Neural crest cell (in vitro differentiated cells): ENCODE data around the gene MTRR. TPM values are rescaled to one million over a fixed set of nuclear protein-coding genes. Genes with fewer than 3 reads are reported as not detected.

ENCODE experiments used
- DNase-seq: peaks from one replicate; pipeline ENCODE4 v3.0.0; 2021; ENCODE audit warnings: low read depth, mixed read lengths, low spot score
- H3K27ac Mint-ChIP-seq: one replicate; pipeline ENCODE4 v1.8.0; 2021; ENCODE audit warnings: mild to moderate bottlenecking, mixed read lengths; ENCODE audit not compliant: unreplicated experiment
- H3K27me3 Mint-ChIP-seq: 2 replicates; pipeline ENCODE4 v1.8.0; 2021; ENCODE audit warnings: low read depth, mild to moderate bottlenecking, mixed read lengths
- H3K36me3 Mint-ChIP-seq: 2 replicates; pipeline ENCODE4 v1.8.0; 2021; ENCODE audit warnings: low read depth, mild to moderate bottlenecking, mixed read lengths
- H3K4me1 Mint-ChIP-seq: 2 replicates; pipeline ENCODE4 v1.8.0; 2021; ENCODE audit warnings: mixed read lengths
- H3K4me3 Mint-ChIP-seq: one replicate; pipeline ENCODE4 v1.8.0; 2021; ENCODE audit warnings: mild to moderate bottlenecking, mixed read lengths
- H3K9me3 Mint-ChIP-seq: 2 replicates; pipeline ENCODE4 v1.8.0; 2021; ENCODE audit warnings: mixed read lengths
- CTCF ChIP-seq: fragments of 200-600 bp; sonication (generic); conservative IDR thresholded peaks from 2 replicates; pipeline ENCODE4 v1.5.0; 2021; ENCODE audit warnings: antibody characterized with exemption, mild to moderate bottlenecking
- total RNA-seq: library from RNA; stranded (reverse); gene quantifications from 2 replicates; pipeline ENCODE4 v1.2.1, GENCODE V29; 2021

The MTRR gene
- total RNA-seq, 1 donor from 2014 or later, result 43.3 TPM

GRCh38 chr5:7874639-7875038, 5.7 kb downstream of the MTRR start:
- no peak for DNase-seq
- no peak overlapping the region for H3K4me3 Mint-ChIP-seq
- TF ChIP-seq CTCF, result no peak
- no peaks in the 10 kb centered on the region for H3K9me3 Mint-ChIP-seq
- H3K27me3 Mint-ChIP-seq, result no peaks in the 10 kb centered on the region
- H3K4me1 Mint-ChIP-seq, result peaks cover 13% of the 10 kb centered on the region
- H3K36me3 Mint-ChIP-seq, result peaks cover 4% of the 10 kb centered on the region
- H3K27ac Mint-ChIP-seq, result no peak overlapping the region

- no peaks in the 10 kb centered on the region for H3K27me3 Mint-ChIP-seq
- H3K4me1 Mint-ChIP-seq, result peaks cover 8% of the 10 kb centered on the region
- no peak overlapping the region for H3K27ac Mint-ChIP-seq
- no peak for DNase-seq
- H3K9me3 Mint-ChIP-seq, result no peaks in the 10 kb centered on the region
- H3K4me3 Mint-ChIP-seq, result no peak overlapping the region
- TF ChIP-seq CTCF, result no peak
- H3K36me3 Mint-ChIP-seq, result peaks cover 4% of the 10 kb centered on the region
These were observed 6.2 kb downstream of the MTRR start for GRCh38 chr5:7875151-7875550.

- Mint-ChIP-seq H3K9me3 (no peaks in the 10 kb centered on the region), H3K4me1 (no peaks in the 10 kb centered on the region), H3K36me3 (peaks cover 7% of the 10 kb centered on the region), H3K4me3 (no peak overlapping the region), H3K27ac (no peak overlapping the region), H3K27me3 (no peaks in the 10 kb centered on the region)
- no peak for TF ChIP-seq CTCF
- no peak for DNase-seq
These were observed 7.9 kb downstream of the MTRR start for GRCh38 chr5:7876867-7877266.

- Mint-ChIP-seq H3K27ac (no peak overlapping the region), H3K9me3 (no peaks in the 10 kb centered on the region), H3K4me1 (no peaks in the 10 kb centered on the region), H3K27me3 (no peaks in the 10 kb centered on the region), H3K36me3 (peaks cover 9% of the 10 kb centered on the region), H3K4me3 (no peak overlapping the region)
- TF ChIP-seq CTCF, result no peak
- DNase-seq, result no peak
These were observed 8.9 kb downstream of the MTRR start for GRCh38 chr5:7877851-7878250.

GRCh38 chr5:7878381-7878873, 9.5 kb downstream of the MTRR start:
- H3K36me3 Mint-ChIP-seq, result peaks cover 9% of the 10 kb centered on the region
- no peak for TF ChIP-seq CTCF
- H3K4me3 Mint-ChIP-seq, result no peak overlapping the region
- no peaks in the 10 kb centered on the region for H3K4me1 Mint-ChIP-seq
- H3K27ac Mint-ChIP-seq, result no peak overlapping the region
- no peak for DNase-seq
- no peaks in the 10 kb centered on the region for H3K9me3 Mint-ChIP-seq
- H3K27me3 Mint-ChIP-seq, result no peaks in the 10 kb centered on the region

- no peaks in the 10 kb centered on the region for H3K27me3 Mint-ChIP-seq
- TF ChIP-seq CTCF, result no peak
- H3K4me3 Mint-ChIP-seq, result no peak overlapping the region
- H3K9me3 Mint-ChIP-seq, result no peaks in the 10 kb centered on the region
- H3K27ac Mint-ChIP-seq, result no peak overlapping the region
- H3K4me1 Mint-ChIP-seq, result no peaks in the 10 kb centered on the region
- DNase-seq, result no peak
- H3K36me3 Mint-ChIP-seq, result peaks cover 8% of the 10 kb centered on the region
These were observed 12.1 kb downstream of the MTRR start for GRCh38 chr5:7881091-7881490.
